ENCODE measurements around the gene SLC15A4. TPM values are rescaled to one million over a fixed set of nuclear protein-coding genes. Genes with fewer than 3 reads are reported as not detected.

The SLC15A4 gene
- total RNA-seq, 1 donor from 2014 or later: 11.9 TPM

- FAIRE-seq (no peak), DNase-seq (ENCODE audit: low read depth) (no peak)
- Histone ChIP-seq H3K36me3 (ENCODE audit: insufficient read depth, low read length) (no peaks in the 10 kb centered on the region), H3K27me3 (ENCODE audit: insufficient read depth, low read length) (no peaks in the 10 kb centered on the region), H2AFZ (ENCODE audit: low read depth, low read length) (no peak overlapping the region), H3K27ac (ENCODE audit: low read depth, low read length) (no peak overlapping the region), H3K4me2 (ENCODE audit: low read length) (no peak overlapping the region), H3K9ac (ENCODE audit: low read length) (no peak overlapping the region), H3K79me2 (ENCODE audit: insufficient read depth, low read length) (no peaks in the 10 kb centered on the region), H3K4me3 (ENCODE audit: insufficient read depth, low read depth, low read length) (no peak overlapping the region), H3K4me1 (ENCODE audit: insufficient read depth, low read length) (no peaks in the 10 kb centered on the region), H4K20me1 (ENCODE audit: insufficient read depth, low read length) (no peaks in the 10 kb centered on the region), H3K9me3 (ENCODE audit: insufficient read depth, low read depth, low read length) (no peaks in the 10 kb centered on the region)
- Mint-ChIP-seq H3K27me3 (ENCODE audit: low read depth, unreplicated experiment) (no peaks in the 10 kb centered on the region), H3K36me3 (ENCODE audit: low read depth, unreplicated experiment) (no peaks in the 10 kb centered on the region), H3K9me3 (ENCODE audit: unreplicated experiment) (peaks cover 8% of the 10 kb centered on the region), H3K4me3 (ENCODE audit: unreplicated experiment) (no peak overlapping the region), H3K27ac (ENCODE audit: unreplicated experiment) (no peak overlapping the region), H3K4me1 (ENCODE audit: low read depth, unreplicated experiment) (no peaks in the 10 kb centered on the region)
- no peak for TF ChIP-seq EZH2 (IDR thresholded peaks at IDR 0.05; ENCODE audit: insufficient read depth, low read length)
- no peak for TF ChIP-seq CTCF (IDR thresholded peaks at IDR 0.05; ENCODE audit: insufficient read depth, low read depth, low read length)
Measured at GRCh38 chr12:128863957-128864356, 40.2 kb upstream of the SLC15A4 start.

GRCh38 chr12:128861226-128862016 lies 37.7 kb upstream of the SLC15A4 start:
- Histone ChIP-seq H3K27ac (ENCODE audit: low read depth, low read length) (no peak overlapping the region), H3K27me3 (ENCODE audit: insufficient read depth, low read length) (no peaks in the 10 kb centered on the region), H3K4me3 (ENCODE audit: insufficient read depth, low read depth, low read length) (no peak overlapping the region), H3K4me2 (ENCODE audit: low read length) (no peak overlapping the region), H3K9me3 (ENCODE audit: insufficient read depth, low read depth, low read length) (no peaks in the 10 kb centered on the region), H4K20me1 (ENCODE audit: insufficient read depth, low read length) (no peaks in the 10 kb centered on the region), H3K4me1 (ENCODE audit: insufficient read depth, low read length) (no peaks in the 10 kb centered on the region), H3K9ac (ENCODE audit: low read length) (no peak overlapping the region), H3K79me2 (ENCODE audit: insufficient read depth, low read length) (no peaks in the 10 kb centered on the region), H2AFZ (ENCODE audit: low read depth, low read length) (no peak overlapping the region), H3K36me3 (ENCODE audit: insufficient read depth, low read length) (no peaks in the 10 kb centered on the region)
- DNase-seq (ENCODE audit: low read depth) (no peak), FAIRE-seq (no peak)
- TF ChIP-seq CTCF (IDR thresholded peaks at IDR 0.05; ENCODE audit: insufficient read depth, low read depth, low read length): no peak
- TF ChIP-seq EZH2 (IDR thresholded peaks at IDR 0.05; ENCODE audit: insufficient read depth, low read length): no peak
- peaks cover 12% of the 10 kb centered on the region for H3K9me3 Mint-ChIP-seq (ENCODE audit: unreplicated experiment)
- no peaks in the 10 kb centered on the region for H3K36me3 Mint-ChIP-seq (ENCODE audit: low read depth, unreplicated experiment)
- no peak overlapping the region for H3K27ac Mint-ChIP-seq (ENCODE audit: unreplicated experiment)
- H3K27me3 Mint-ChIP-seq (ENCODE audit: low read depth, unreplicated experiment): no peaks in the 10 kb centered on the region
- H3K4me1 Mint-ChIP-seq (ENCODE audit: low read depth, unreplicated experiment): no peaks in the 10 kb centered on the region
- no peak overlapping the region for H3K4me3 Mint-ChIP-seq (ENCODE audit: unreplicated experiment)

GRCh38 chr12:128859311-128859710 lies 35.6 kb upstream of the SLC15A4 start:
- no peaks in the 10 kb centered on the region for H3K9me3 ChIP-seq (ENCODE audit: insufficient read depth, low read depth, low read length)
- Mint-ChIP-seq H3K4me3 (ENCODE audit: unreplicated experiment) (no peak overlapping the region), H3K4me1 (ENCODE audit: low read depth, unreplicated experiment) (no peaks in the 10 kb centered on the region), H3K36me3 (ENCODE audit: low read depth, unreplicated experiment) (no peaks in the 10 kb centered on the region), H3K27ac (ENCODE audit: unreplicated experiment) (no peak overlapping the region), H3K9me3 (ENCODE audit: unreplicated experiment) (peaks cover 17% of the 10 kb centered on the region), H3K27me3 (ENCODE audit: low read depth, unreplicated experiment) (no peaks in the 10 kb centered on the region)
- no peak for DNase-seq (ENCODE audit: low read depth)
- H3K4me2 ChIP-seq (ENCODE audit: low read length): no peak overlapping the region
- H3K4me1 ChIP-seq (ENCODE audit: insufficient read depth, low read length): no peaks in the 10 kb centered on the region
- no peak overlapping the region for H3K4me3 ChIP-seq (ENCODE audit: insufficient read depth, low read depth, low read length)
- H3K27me3 ChIP-seq (ENCODE audit: insufficient read depth, low read length): no peaks in the 10 kb centered on the region
- no peak overlapping the region for H3K9ac ChIP-seq (ENCODE audit: low read length)
- no peak for FAIRE-seq
- TF ChIP-seq EZH2 (IDR thresholded peaks at IDR 0.05; ENCODE audit: insufficient read depth, low read length): no peak
- TF ChIP-seq CTCF (IDR thresholded peaks at IDR 0.05; ENCODE audit: insufficient read depth, low read depth, low read length): no peak
- no peaks in the 10 kb centered on the region for H3K36me3 ChIP-seq (ENCODE audit: insufficient read depth, low read length)
- no peak overlapping the region for H2AFZ ChIP-seq (ENCODE audit: low read depth, low read length)
- H3K79me2 ChIP-seq (ENCODE audit: insufficient read depth, low read length): no peaks in the 10 kb centered on the region
- no peak overlapping the region for H3K27ac ChIP-seq (ENCODE audit: low read depth, low read length)
- H4K20me1 ChIP-seq (ENCODE audit: insufficient read depth, low read length): no peaks in the 10 kb centered on the region

All from astrocyte (in vitro differentiated cells and primary cell).